Measurements from ENCODE around the gene MAP1LC3B2. TPM values are rescaled to one million over a fixed set of nuclear protein-coding genes. Genes with fewer than 3 reads are reported as not detected.

The MAP1LC3B2 gene
- total RNA-seq, 1 donor from 2014 or later: 4.1 TPM

DNA sequence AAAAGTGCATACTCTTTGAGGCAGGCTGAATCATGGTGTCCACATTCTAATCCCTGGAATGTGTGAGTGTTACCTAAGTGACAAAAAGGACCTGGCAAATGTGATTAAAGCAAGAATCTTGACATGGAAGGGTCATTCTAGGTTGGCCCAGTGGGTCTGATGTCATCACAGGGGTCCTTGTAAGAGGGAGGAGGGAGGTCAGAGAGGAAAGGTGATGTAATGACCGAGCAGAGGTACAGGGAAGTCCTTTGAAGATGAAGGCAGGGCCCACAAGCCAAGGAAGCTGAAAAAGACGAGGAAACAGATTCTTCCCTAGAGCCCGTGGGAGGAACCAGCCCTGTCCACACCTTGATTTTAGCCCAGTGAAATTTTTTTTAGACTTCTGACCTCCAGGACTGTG, 60.1 kb downstream of the MAP1LC3B2 start:
- H3K4me3 Mint-ChIP-seq (ENCODE audit: unreplicated experiment): no peak overlapping the region
- H3K9me3 Mint-ChIP-seq (ENCODE audit: low read depth): peaks cover 8% of the 10 kb centered on the region
- no peaks in the 10 kb centered on the region for H3K36me3 Mint-ChIP-seq (ENCODE audit: low read depth)
- H3K4me1 Mint-ChIP-seq (ENCODE audit: low read depth): peaks cover 10% of the 10 kb centered on the region
- H3K27ac Mint-ChIP-seq (ENCODE audit: unreplicated experiment): no peak overlapping the region
- no peak for TF ChIP-seq CTCF (IDR thresholded peaks at IDR 0.05)
- peaks cover 2% of the 10 kb centered on the region for H3K27me3 Mint-ChIP-seq (ENCODE audit: low read depth)
- no peak for DNase-seq (ENCODE audit: low spot score)

DNA sequence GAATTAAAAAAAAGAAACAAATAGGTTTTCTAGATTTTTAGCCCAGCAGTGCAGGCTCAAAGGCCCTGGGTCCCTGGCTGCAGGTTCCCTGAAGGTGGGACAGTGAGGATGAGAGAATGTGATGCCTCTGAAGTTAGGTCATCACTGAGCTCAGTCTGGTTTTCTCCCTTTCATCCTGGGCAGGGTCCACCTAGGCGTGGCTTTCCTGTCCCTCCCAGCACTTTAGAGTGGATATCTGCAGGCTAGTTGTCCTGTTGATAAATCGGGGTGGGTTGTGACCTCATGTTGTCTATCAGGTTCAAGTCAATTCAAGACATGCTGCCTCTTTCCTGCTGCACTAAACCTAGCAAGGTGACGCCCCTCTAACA, 60.9 kb downstream of the MAP1LC3B2 start:
- H3K27ac Mint-ChIP-seq (ENCODE audit: unreplicated experiment): no peak overlapping the region
- no peak for DNase-seq (ENCODE audit: low spot score)
- no peak for TF ChIP-seq CTCF (IDR thresholded peaks at IDR 0.05)
- H3K27me3 Mint-ChIP-seq (ENCODE audit: low read depth): peaks cover 2% of the 10 kb centered on the region
- peaks cover 8% of the 10 kb centered on the region for H3K9me3 Mint-ChIP-seq (ENCODE audit: low read depth)
- no peaks in the 10 kb centered on the region for H3K36me3 Mint-ChIP-seq (ENCODE audit: low read depth)
- no peak overlapping the region for H3K4me3 Mint-ChIP-seq (ENCODE audit: unreplicated experiment)
- H3K4me1 Mint-ChIP-seq (ENCODE audit: low read depth): peaks cover 8% of the 10 kb centered on the region

DNA sequence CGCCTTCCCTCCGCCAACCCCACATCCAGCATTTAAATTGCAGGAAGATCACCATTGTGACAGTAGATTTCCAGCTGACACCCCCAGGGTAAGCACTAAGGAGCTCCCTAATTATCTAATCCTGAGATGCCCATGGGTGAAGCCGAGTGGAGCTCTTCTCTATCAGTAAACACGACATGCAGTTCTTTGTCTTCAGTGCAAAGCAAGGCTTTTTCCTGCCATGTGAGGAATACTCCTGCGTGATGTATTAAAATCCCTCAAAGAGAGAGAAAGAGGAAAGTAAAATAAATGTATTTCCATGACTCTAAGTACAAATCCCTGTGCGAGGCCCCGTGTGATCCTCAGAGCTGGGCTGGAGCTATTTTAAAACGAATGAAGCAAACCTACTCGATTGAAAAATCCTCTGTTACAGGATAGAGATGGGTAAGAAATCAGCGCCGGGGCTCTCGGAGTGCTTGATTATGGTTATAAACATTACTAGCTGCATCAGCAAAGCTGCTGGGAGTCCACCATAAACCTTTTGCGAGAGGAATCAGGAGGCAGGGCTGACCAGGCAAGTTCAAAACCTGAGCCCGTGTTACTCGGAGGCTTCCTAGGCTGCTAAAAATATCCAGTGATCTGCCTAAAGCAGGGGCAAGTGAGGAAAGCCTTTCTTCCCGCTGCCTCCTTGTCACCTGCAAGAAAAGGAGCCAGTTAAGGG, 61.5 kb downstream of the MAP1LC3B2 start:
- TF ChIP-seq CTCF (IDR thresholded peaks at IDR 0.05): no peak

GRCh38 chr12:116621194-116621593, 62.0 kb downstream of the MAP1LC3B2 start:
- Mint-ChIP-seq H3K9me3 (ENCODE audit: low read depth) (peaks cover 8% of the 10 kb centered on the region), H3K4me3 (ENCODE audit: unreplicated experiment) (no peak overlapping the region), H3K36me3 (ENCODE audit: low read depth) (no peaks in the 10 kb centered on the region), H3K27me3 (ENCODE audit: low read depth) (peaks cover 2% of the 10 kb centered on the region), H3K4me1 (ENCODE audit: low read depth) (peaks cover 5% of the 10 kb centered on the region), H3K27ac (ENCODE audit: unreplicated experiment) (no peak overlapping the region)
- TF ChIP-seq CTCF (IDR thresholded peaks at IDR 0.05): no peak
- DNase-seq (ENCODE audit: low spot score): no peak

More for the DNA sequence above, 61.5 kb downstream of the MAP1LC3B2 start:
- Mint-ChIP-seq H3K27ac (ENCODE audit: unreplicated experiment) (no peak overlapping the region), H3K9me3 (ENCODE audit: low read depth) (peaks cover 8% of the 10 kb centered on the region), H3K27me3 (ENCODE audit: low read depth) (peaks cover 2% of the 10 kb centered on the region), H3K4me1 (ENCODE audit: low read depth) (peaks cover 6% of the 10 kb centered on the region), H3K36me3 (ENCODE audit: low read depth) (no peaks in the 10 kb centered on the region), H3K4me3 (ENCODE audit: unreplicated experiment) (no peak overlapping the region)
- DNase-seq (ENCODE audit: low spot score): no peak

DNA sequence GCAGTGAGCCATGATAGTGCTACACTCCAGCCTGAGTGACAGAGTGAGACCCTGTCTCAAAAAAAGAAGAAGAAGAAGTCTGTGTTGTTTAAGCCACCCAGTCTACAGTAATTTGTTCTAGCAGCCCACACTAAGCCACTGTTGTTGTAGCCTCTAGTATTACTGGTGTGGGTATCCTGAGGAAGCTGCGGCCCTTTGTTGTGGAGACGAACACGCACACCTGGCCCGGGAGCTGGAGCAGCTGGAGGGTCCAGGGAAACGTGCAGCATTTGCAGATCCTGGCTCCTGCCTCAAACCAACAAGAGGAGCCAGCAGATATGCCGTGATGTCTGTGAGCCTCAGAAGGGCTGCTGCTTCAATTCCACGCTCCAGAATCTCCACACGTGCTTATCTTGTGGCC, 65.3 kb downstream of the MAP1LC3B2 start:
- H3K27ac Mint-ChIP-seq (ENCODE audit: unreplicated experiment): no peak overlapping the region
- peaks cover 8% of the 10 kb centered on the region for H3K9me3 Mint-ChIP-seq (ENCODE audit: low read depth)
- peaks cover 2% of the 10 kb centered on the region for H3K27me3 Mint-ChIP-seq (ENCODE audit: low read depth)
- H3K4me1 Mint-ChIP-seq (ENCODE audit: low read depth): no peaks in the 10 kb centered on the region
- no peak overlapping the region for H3K4me3 Mint-ChIP-seq (ENCODE audit: unreplicated experiment)
- H3K36me3 Mint-ChIP-seq (ENCODE audit: low read depth): no peaks in the 10 kb centered on the region
- DNase-seq (ENCODE audit: low spot score): no peak
- TF ChIP-seq CTCF (IDR thresholded peaks at IDR 0.05): no peak
